Breast epithelium (tissue), 3 donors: Measurements from ENCODE around the gene CDK5RAP3.

Experiments used
- POLR2A ChIP-seq: fragments of 450-650 bp; IDR thresholded peaks from one replicate; pipeline ENCODE4 v1.6.1; 2016; ENCODE audit warnings: antibody characterized with exemption, mild to moderate bottlenecking, moderate library complexity
- TF ChIP-seq, protein P1 (sequence below), 3 donors: fragments of 450-650 bp; IDR thresholded peaks; one replicate each; pipeline ENCODE4 v1.5.1; 2016 to 2017; ENCODE audit warnings: antibody characterized with exemption in 3 of 3, mild to moderate bottlenecking in 3 of 3, moderate library complexity in 3 of 3

DNA sequence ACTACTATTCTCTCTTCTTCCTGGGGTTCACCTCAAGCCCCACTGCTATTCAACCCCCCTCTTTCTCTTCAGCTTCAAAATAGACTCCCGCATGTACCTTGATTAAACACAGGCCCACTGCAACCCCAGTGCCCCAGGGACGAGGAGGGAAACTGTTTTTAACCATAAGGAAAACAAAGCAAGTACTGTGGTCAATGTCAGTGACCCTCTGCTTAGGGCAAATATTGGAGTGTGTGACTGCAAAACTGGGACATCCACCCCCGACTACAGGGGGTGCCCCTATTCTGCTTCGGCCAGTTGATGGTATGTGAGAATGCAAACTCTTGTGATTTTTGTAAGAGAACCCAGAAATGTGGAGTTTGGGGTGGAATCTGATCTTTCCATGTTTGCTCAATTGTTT, 39.1 kb upstream of the CDK5RAP3 start:
- TF ChIP-seq, protein P1, sequence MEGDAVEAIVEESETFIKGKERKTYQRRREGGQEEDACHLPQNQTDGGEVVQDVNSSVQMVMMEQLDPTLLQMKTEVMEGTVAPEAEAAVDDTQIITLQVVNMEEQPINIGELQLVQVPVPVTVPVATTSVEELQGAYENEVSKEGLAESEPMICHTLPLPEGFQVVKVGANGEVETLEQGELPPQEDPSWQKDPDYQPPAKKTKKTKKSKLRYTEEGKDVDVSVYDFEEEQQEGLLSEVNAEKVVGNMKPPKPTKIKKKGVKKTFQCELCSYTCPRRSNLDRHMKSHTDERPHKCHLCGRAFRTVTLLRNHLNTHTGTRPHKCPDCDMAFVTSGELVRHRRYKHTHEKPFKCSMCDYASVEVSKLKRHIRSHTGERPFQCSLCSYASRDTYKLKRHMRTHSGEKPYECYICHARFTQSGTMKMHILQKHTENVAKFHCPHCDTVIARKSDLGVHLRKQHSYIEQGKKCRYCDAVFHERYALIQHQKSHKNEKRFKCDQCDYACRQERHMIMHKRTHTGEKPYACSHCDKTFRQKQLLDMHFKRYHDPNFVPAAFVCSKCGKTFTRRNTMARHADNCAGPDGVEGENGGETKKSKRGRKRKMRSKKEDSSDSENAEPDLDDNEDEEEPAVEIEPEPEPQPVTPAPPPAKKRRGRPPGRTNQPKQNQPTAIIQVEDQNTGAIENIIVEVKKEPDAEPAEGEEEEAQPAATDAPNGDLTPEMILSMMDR (IDR thresholded peaks at IDR 0.05): no peak
- TF ChIP-seq POLR2A: no peak
